A549 (cell line): ENCODE results near the gene ADAMTS13.

Experiments used
- CHD2 ChIP-seq: fragments of 150-350 bp; IDR thresholded peaks from 2 replicates; pipeline ENCODE4 v1.6.1; 2014; ENCODE audit warnings: low read length; ENCODE audit not compliant: partially characterized antibody
- EP300 ChIP-seq, 2 experiments: fragments of >200 bp; sonication (Bioruptor Twin); formaldehyde crosslinking; IDR thresholded peaks; 2 replicates in 1 of 2; 3 replicates in 1 of 2; pipeline ENCODE4 v1.6.1; 2016 to 2017
- ESRRA ChIP-seq: fragments of 150-350 bp; IDR thresholded peaks from 2 replicates; pipeline ENCODE4 v1.6.1; 2014; ENCODE audit warnings: mild to moderate bottlenecking, low read length, borderline replicate concordance
- KDM1A ChIP-seq: fragments of 200-600 bp; sonication (generic); IDR thresholded peaks from 2 replicates; pipeline ENCODE4 v1.6.1; 2016; ENCODE audit warnings: low read depth, mild to moderate bottlenecking
- MAX ChIP-seq: IDR thresholded peaks from 2 replicates; pipeline ENCODE4 v1.6.1; 2012
- MYC ChIP-seq: IDR thresholded peaks from 2 replicates; pipeline ENCODE4 v1.6.1; 2012; ENCODE audit warnings: mild to moderate bottlenecking, inconsistent platforms, low read length, improper control_type of control experiment, borderline replicate concordance
- PBX3 ChIP-seq: IDR thresholded peaks from 2 replicates; pipeline ENCODE4 v1.6.1; 2012
- POLR2A ChIP-seq: IDR thresholded peaks from 2 replicates; pipeline ENCODE4 v1.6.1; 2012; ENCODE audit warnings: mild to moderate bottlenecking, low read length
- RAD21 ChIP-seq, 2 experiments: fragments of >200 bp in 1 of 2; sonication (Bioruptor Twin) in 1 of 2; formaldehyde crosslinking in 1 of 2; IDR thresholded peaks in 1 of 2; conservative IDR thresholded peaks in 1 of 2; 2 replicates in 1 of 2; 3 replicates in 1 of 2; pipeline ENCODE4 v1.6.1; 2012 to 2018; ENCODE audit warnings: inconsistent platforms in 1 of 2
- SREBF2 ChIP-seq: fragments of 450-650 bp; IDR thresholded peaks from 2 replicates; pipeline ENCODE4 v1.6.1; 2014; ENCODE audit warnings: mild to moderate bottlenecking, moderate library complexity
- TF ChIP-seq, protein P1 (sequence below): fragments of >200 bp; sonication (Bioruptor Twin); formaldehyde crosslinking; IDR thresholded peaks from 3 replicates; pipeline ENCODE4 v1.5.1; 2016
- TF ChIP-seq, protein P2 (sequence below): fragments of >200 bp; sonication (Bioruptor Twin); formaldehyde crosslinking; IDR thresholded peaks from 3 replicates; pipeline ENCODE4 v1.6.1; 2016
- TF ChIP-seq, protein P3 (sequence below): fragments of 250-450 bp; sonication (Bioruptor Pico); IDR thresholded peaks from 2 replicates; pipeline ENCODE4 v1.5.0; 2021; ENCODE audit warnings: mild to moderate bottlenecking, moderate library complexity, borderline replicate concordance
- TF ChIP-seq, protein P4 (sequence below): fragments of 200-600 bp; sonication (generic); IDR thresholded peaks from 2 replicates; pipeline ENCODE4 v1.6.1; 2016; ENCODE audit warnings: antibody characterized with exemption, mild to moderate bottlenecking, moderate library complexity

DNA sequence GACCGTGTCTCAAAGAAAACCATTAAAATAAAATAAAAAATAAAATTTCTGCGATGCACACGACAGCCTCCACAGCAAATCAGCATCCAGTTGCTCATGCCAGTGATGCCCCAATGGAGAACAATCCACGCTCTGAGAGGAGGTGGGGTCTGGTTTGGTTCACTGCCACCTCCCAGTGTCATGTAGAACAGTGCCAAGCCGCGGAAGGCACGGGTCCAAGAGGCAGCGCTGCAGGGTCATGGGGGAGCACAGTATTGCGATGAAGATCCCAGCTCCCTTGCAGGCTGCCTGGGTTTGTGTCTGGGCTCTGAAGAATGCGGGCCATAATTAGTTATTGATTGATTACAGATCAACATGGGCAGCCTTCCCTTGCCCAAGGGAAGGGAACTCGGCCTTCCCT is 31.5 kb downstream of the ADAMTS13 start:
- TF ChIP-seq, protein P1, sequence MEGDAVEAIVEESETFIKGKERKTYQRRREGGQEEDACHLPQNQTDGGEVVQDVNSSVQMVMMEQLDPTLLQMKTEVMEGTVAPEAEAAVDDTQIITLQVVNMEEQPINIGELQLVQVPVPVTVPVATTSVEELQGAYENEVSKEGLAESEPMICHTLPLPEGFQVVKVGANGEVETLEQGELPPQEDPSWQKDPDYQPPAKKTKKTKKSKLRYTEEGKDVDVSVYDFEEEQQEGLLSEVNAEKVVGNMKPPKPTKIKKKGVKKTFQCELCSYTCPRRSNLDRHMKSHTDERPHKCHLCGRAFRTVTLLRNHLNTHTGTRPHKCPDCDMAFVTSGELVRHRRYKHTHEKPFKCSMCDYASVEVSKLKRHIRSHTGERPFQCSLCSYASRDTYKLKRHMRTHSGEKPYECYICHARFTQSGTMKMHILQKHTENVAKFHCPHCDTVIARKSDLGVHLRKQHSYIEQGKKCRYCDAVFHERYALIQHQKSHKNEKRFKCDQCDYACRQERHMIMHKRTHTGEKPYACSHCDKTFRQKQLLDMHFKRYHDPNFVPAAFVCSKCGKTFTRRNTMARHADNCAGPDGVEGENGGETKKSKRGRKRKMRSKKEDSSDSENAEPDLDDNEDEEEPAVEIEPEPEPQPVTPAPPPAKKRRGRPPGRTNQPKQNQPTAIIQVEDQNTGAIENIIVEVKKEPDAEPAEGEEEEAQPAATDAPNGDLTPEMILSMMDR = no peak
- TF ChIP-seq KDM1A (no peak), ESRRA (no peak), CHD2 (no peak), RAD21 (conservative IDR thresholded peaks at IDR 0.05 in 1 of 2, IDR thresholded peaks at IDR 0.05 in 1 of 2) (no peak), POLR2A (no peak), MAX (no peak), EP300 (IDR thresholded peaks at IDR 0.05) (no peak), SREBF2 (no peak), PBX3 (no peak), MYC (no peak)
- TF ChIP-seq, protein P2, sequence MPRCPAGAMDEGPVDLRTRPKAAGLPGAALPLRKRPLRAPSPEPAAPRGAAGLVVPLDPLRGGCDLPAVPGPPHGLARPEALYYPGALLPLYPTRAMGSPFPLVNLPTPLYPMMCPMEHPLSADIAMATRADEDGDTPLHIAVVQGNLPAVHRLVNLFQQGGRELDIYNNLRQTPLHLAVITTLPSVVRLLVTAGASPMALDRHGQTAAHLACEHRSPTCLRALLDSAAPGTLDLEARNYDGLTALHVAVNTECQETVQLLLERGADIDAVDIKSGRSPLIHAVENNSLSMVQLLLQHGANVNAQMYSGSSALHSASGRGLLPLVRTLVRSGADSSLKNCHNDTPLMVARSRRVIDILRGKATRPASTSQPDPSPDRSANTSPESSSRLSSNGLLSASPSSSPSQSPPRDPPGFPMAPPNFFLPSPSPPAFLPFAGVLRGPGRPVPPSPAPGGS = no peak
- TF ChIP-seq, protein P3, sequence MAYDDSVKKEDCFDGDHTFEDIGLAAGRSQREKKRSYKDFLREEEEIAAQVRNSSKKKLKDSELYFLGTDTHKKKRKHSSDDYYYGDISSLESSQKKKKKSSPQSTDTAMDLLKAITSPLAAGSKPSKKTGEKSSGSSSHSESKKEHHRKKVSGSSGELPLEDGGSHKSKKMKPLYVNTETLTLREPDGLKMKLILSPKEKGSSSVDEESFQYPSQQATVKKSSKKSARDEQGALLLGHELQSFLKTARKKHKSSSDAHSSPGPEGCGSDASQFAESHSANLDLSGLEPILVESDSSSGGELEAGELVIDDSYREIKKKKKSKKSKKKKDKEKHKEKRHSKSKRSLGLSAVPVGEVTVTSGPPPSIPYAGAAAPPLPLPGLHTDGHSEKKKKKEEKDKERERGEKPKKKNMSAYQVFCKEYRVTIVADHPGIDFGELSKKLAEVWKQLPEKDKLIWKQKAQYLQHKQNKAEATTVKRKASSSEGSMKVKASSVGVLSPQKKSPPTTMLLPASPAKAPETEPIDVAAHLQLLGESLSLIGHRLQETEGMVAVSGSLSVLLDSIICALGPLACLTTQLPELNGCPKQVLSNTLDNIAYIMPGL (CRISPR knock-in tag) = no peak
- TF ChIP-seq, protein P4, sequence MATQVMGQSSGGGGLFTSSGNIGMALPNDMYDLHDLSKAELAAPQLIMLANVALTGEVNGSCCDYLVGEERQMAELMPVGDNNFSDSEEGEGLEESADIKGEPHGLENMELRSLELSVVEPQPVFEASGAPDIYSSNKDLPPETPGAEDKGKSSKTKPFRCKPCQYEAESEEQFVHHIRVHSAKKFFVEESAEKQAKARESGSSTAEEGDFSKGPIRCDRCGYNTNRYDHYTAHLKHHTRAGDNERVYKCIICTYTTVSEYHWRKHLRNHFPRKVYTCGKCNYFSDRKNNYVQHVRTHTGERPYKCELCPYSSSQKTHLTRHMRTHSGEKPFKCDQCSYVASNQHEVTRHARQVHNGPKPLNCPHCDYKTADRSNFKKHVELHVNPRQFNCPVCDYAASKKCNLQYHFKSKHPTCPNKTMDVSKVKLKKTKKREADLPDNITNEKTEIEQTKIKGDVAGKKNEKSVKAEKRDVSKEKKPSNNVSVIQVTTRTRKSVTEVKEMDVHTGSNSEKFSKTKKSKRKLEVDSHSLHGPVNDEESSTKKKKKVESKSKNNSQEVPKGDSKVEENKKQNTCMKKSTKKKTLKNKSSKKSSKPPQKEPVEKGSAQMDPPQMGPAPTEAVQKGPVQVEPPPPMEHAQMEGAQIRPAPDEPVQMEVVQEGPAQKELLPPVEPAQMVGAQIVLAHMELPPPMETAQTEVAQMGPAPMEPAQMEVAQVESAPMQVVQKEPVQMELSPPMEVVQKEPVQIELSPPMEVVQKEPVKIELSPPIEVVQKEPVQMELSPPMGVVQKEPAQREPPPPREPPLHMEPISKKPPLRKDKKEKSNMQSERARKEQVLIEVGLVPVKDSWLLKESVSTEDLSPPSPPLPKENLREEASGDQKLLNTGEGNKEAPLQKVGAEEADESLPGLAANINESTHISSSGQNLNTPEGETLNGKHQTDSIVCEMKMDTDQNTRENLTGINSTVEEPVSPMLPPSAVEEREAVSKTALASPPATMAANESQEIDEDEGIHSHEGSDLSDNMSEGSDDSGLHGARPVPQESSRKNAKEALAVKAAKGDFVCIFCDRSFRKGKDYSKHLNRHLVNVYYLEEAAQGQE = no peak
